HepG2 (cell line): ENCODE measurements around the gene NPC1. TPM values are rescaled to one million over a fixed set of nuclear protein-coding genes. Genes with fewer than 3 reads are reported as not detected.

Experiments used
- CEBPB ChIP-seq: IDR thresholded peaks from 2 replicates; pipeline ENCODE4 v1.6.1; 2011; ENCODE audit warnings: low read depth, low read length, improper control_type of control experiment, borderline replicate concordance
- DPF2 ChIP-seq: sonication (generic); formaldehyde crosslinking; IDR thresholded peaks from 2 replicates; pipeline ENCODE4 v1.4.0; 2020; ENCODE audit warnings: mild to moderate bottlenecking, low read depth, missing genetic modification reagents, borderline replicate concordance
- EED ChIP-seq: sonication (generic); formaldehyde crosslinking; IDR thresholded peaks from 2 replicates; pipeline ENCODE4 v1.5.0; 2020; ENCODE audit warnings: mild to moderate bottlenecking, missing genetic modification reagents
- MTA1 ChIP-seq: sonication (generic); formaldehyde crosslinking; IDR thresholded peaks from 2 replicates; pipeline ENCODE4 v1.4.0; 2020; ENCODE audit warnings: missing genetic modification reagents, mild to moderate bottlenecking, borderline replicate concordance
- MXI1 ChIP-seq: IDR thresholded peaks from 3 replicates; pipeline ENCODE4 v1.6.1; 2012; ENCODE audit warnings: low read depth, low read length, inconsistent platforms, borderline replicate concordance
- PAXIP1 ChIP-seq: sonication (generic); formaldehyde crosslinking; conservative IDR thresholded peaks from 2 replicates; pipeline ENCODE4 v1.4.0; 2020; ENCODE audit warnings: mild to moderate bottlenecking, missing genetic modification reagents, moderate library complexity
- SNAPC4 ChIP-seq: sonication (generic); formaldehyde crosslinking; IDR thresholded peaks from 2 replicates; pipeline ENCODE4 v1.4.0; 2020; ENCODE audit warnings: mild to moderate bottlenecking, missing genetic modification reagents
- ZBTB33 ChIP-seq: sonication (generic); formaldehyde crosslinking; IDR thresholded peaks from 2 replicates; pipeline ENCODE4 v1.4.0; 2020; ENCODE audit warnings: missing genetic modification reagents
- ZNF138 ChIP-seq: sonication (generic); formaldehyde crosslinking; IDR thresholded peaks from 2 replicates; pipeline ENCODE4 v1.5.0; 2020; ENCODE audit warnings: mild to moderate bottlenecking, low read depth, missing genetic modification reagents
- ZNF883 ChIP-seq: sonication (generic); formaldehyde crosslinking; IDR thresholded peaks from 2 replicates; pipeline ENCODE4 v1.5.1; 2020; ENCODE audit warnings: mild to moderate bottlenecking, missing genetic modification reagents; ENCODE audit errors: not compliant biosample characterization
- polyA plus RNA-seq, 8 experiments: library from polyadenylated mRNA; depleted of rRNA in 3 of 8; stranded (reverse) in 7 of 8; unstranded in 1 of 8; fragments of >200 nt; fragmentation: Illumina TruSeq in 4 of 8; extraction: Trizol in 4 of 8; gene quantifications; 2 replicates each; pipeline versions ENCODE4 v1.2.1 to v1.2.3, GENCODE V29; 2011 to 2016; ENCODE audit warnings: low read depth in 4 of 8, missing spikeins in 1 of 8, mixed read lengths in 1 of 8; ENCODE audit not compliant: insufficient read depth in 1 of 8
- total RNA-seq, 5 experiments: library from RNA; depleted of rRNA; stranded (reverse); fragments of >200 nt; fragmentation: Illumina TruSeq; extraction: Trizol; gene quantifications; 2 replicates each; pipeline ENCODE4 v1.2.3, GENCODE V29; 2016; ENCODE audit warnings: low read depth in 1 of 5
- TF ChIP-seq, protein P1 (sequence below): IDR thresholded peaks from 2 replicates; pipeline ENCODE4 v1.6.1; 2018; ENCODE audit warnings: missing genetic modification reagents, mild to moderate bottlenecking, missing compliant biosample characterization
- TF ChIP-seq, protein P2 (sequence below): sonication (generic); formaldehyde crosslinking; IDR thresholded peaks from 2 replicates; pipeline ENCODE4 v1.5.0; 2020; ENCODE audit warnings: missing genetic modification reagents
- TF ChIP-seq, protein P3 (sequence below): sonication (generic); formaldehyde crosslinking; IDR thresholded peaks from 2 replicates; pipeline ENCODE4 v1.5.1; 2020; ENCODE audit warnings: missing genetic modification reagents, mild to moderate bottlenecking, borderline replicate concordance

Gene NPC1
- total and polyA plus RNA-seq, 2 of the 13 experiments (the other 11 are each of a cell fraction or from before 2014, with no cell fraction given): 46.5 to 114 TPM

- TF ChIP-seq ZBTB33 (no peak), PAXIP1 (CRISPR knock-in tag) (peak; percentile 64), DPF2 (0 out of 2 replicates have a peak, but pooled peaks have one; percentile 45), EED (CRISPR knock-in tag) (no peak), ZNF138 (CRISPR knock-in tag) (no peak), MTA1 (CRISPR knock-in tag) (0 out of 2 replicates have a peak, but pooled peaks have one; percentile 1), SNAPC4 (CRISPR knock-in tag) (no peak), ZNF883 (CRISPR knock-in tag) (no peak), CEBPB (no peak), MXI1 (peak; percentile 72; the same call in 1 of the 3 replicates)
- TF ChIP-seq, protein P1, sequence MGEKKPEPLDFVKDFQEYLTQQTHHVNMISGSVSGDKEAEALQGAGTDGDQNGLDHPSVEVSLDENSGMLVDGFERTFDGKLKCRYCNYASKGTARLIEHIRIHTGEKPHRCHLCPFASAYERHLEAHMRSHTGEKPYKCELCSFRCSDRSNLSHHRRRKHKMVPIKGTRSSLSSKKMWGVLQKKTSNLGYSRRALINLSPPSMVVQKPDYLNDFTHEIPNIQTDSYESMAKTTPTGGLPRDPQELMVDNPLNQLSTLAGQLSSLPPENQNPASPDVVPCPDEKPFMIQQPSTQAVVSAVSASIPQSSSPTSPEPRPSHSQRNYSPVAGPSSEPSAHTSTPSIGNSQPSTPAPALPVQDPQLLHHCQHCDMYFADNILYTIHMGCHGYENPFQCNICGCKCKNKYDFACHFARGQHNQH: no peak; the same call in 1 of the 2 replicates
- TF ChIP-seq, protein P2, sequence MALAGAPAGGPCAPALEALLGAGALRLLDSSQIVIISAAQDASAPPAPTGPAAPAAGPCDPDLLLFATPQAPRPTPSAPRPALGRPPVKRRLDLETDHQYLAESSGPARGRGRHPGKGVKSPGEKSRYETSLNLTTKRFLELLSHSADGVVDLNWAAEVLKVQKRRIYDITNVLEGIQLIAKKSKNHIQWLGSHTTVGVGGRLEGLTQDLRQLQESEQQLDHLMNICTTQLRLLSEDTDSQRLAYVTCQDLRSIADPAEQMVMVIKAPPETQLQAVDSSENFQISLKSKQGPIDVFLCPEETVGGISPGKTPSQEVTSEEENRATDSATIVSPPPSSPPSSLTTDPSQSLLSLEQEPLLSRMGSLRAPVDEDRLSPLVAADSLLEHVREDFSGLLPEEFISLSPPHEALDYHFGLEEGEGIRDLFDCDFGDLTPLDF (CRISPR knock-in tag): no peak
- TF ChIP-seq, protein P3, sequence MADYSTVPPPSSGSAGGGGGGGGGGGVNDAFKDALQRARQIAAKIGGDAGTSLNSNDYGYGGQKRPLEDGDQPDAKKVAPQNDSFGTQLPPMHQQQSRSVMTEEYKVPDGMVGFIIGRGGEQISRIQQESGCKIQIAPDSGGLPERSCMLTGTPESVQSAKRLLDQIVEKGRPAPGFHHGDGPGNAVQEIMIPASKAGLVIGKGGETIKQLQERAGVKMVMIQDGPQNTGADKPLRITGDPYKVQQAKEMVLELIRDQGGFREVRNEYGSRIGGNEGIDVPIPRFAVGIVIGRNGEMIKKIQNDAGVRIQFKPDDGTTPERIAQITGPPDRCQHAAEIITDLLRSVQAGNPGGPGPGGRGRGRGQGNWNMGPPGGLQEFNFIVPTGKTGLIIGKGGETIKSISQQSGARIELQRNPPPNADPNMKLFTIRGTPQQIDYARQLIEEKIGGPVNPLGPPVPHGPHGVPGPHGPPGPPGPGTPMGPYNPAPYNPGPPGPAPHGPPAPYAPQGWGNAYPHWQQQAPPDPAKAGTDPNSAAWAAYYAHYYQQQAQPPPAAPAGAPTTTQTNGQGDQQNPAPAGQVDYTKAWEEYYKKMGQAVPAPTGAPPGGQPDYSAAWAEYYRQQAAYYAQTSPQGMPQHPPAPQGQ (CRISPR knock-in tag): no peak
Observed at GRCh38 chr18:23629444-23629946, 43.2 kb upstream of the NPC1 start (continued).
